GM19193 (cell line): ENCODE measurements around the gene APOL2.

ENCODE experiments used
- POLR2A ChIP-seq: IDR thresholded peaks from 4 replicates; pipeline ENCODE4 v1.6.1; 2011; ENCODE audit not compliant: insufficient read depth, insufficient read length; ENCODE audit errors: extremely low read depth

APOL2 gene

GRCh38 chr22:36206255-36206654 is 33.1 kb downstream of the APOL2 start:
- no peak for TF ChIP-seq POLR2A

- no peak for TF ChIP-seq POLR2A
Measured at GRCh38 chr22:36204632-36205015, 34.7 kb downstream of the APOL2 start.

DNA sequence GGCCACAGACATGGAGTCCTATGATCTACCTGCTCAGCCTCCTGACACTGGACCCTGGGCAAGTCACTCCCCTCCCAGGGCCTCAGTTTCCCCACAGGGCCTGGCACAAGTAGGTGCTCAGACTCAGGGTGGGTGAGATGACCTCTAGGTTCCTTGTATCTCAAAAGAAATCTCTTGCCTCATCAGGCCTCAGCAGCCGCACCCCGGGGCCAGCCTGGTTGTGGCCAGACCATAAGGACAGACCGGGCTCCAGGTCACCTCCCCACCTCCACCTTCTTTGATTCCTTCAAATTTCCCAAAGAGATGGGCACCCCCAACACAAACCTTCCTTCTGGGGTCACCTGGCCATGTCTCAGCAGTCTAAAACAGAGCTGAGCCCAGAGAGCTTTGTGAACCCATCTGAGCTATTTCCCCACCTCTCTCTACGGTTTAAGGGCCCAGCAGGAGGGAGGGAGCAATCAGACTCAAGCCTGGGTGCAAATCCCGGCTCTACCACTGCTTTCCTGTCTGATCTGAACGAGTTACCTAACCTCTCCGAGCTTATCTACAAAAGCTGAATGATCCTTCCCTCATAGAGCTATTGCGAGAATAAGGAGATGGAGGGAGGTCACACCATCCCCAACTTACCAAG is 35.2 kb downstream of the APOL2 start:
- no peak for TF ChIP-seq POLR2A

DNA sequence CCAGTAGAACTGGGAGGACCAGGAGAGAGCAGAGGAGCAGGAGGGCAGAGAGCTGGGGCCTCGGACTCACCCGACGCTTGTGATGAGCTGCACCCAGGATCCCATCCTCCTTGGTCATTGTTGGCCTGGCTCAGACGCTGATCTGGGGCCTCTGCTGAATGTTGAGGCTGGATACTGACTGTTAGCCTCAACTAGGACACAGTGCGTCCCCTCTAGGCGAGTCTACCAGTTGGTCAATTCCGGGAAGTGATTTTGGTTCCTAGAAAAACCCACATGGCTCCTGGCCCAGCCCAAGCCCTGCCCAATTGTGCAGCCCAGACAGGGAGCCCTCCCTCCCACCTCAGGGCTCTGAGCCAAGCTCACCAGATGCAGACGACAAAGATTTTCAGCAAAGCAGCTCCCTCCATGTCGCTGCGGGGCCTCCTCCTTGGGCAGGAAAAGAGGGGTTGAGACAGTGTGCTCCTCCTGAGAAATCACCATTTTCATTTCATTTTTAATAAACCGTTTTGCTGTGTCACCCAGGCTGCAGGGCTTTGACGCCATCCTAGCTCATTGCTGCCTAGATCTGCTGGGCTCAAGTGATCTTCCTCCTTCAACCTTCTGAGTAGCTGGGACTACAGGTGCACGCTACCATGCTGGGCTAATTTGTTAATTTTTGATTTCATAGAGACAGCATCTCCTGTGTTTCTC is 37.6 kb downstream of the APOL2 start, which contains the start of gene APOL4:
APOL4 (minus strand) TSS at position 180 of the 690 bp plus-strand sequence; CDS start at position 105, 75 bp downstream.
- no peak for TF ChIP-seq POLR2A

GRCh38 chr22:36199001-36199551 is 40.3 kb downstream of the APOL2 start:
- TF ChIP-seq POLR2A, result no peak

GRCh38 chr22:36198536-36198935 is 40.8 kb downstream of the APOL2 start:
- no peak for TF ChIP-seq POLR2A

DNA sequence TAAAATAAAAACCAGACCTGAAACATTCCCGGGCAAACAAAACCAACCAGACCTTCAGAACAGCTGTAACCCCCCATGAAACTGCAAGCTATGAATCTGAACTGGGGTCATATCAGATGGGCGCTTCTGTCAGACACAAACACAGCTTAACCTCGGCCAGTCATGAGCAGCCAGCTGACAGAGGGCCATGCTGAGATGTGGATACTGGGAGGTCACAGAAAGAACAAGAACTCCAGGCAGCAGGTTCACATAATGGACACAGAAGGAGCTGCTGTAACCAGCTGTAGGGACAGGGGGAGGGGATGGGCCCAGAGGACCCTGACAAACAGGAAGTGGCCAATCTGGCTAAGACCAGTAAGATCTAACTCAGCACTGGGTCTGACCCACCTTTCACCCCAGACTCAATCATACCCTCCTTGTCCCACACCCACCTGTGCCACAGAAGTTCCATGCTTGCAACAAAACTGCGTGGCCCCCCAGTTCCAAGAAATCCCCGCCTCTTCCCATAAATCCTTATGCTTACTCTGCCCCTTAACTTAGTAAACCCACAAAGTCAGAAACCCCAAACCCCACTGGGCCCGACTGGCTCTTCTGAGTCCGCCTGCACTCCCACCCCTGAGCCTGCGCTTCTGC is 41.7 kb downstream of the APOL2 start:
- no peak for TF ChIP-seq POLR2A

GRCh38 chr22:36197065-36197440 is 42.3 kb downstream of the APOL2 start:
- no peak for TF ChIP-seq POLR2A

- TF ChIP-seq POLR2A, result no peak
Measured at GRCh38 chr22:36196254-36197064, 42.9 kb downstream of the APOL2 start.

GRCh38 chr22:36194971-36195370 is 44.4 kb downstream of the APOL2 start:
- no peak for TF ChIP-seq POLR2A

DNA sequence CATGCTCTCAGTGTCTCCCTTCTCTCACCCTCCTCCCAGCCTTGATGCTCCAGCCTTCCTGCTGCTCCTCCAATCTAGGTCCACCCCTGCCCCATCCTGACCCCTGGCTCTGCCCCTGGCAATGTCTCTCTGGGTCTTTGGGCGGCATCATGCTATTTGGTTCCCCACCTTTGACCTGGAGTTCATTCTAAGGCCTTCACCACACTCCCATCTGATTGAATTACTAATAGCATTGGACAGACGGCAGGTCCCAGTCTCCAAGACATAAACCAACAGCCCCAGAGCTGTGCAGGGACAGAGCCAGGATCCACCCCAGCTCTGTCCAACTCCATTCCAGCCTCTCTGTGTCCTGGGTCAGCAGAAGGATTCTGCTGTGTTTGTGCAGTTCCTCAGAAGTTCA is 44.9 kb downstream of the APOL2 start:
- no peak for TF ChIP-seq POLR2A

DNA sequence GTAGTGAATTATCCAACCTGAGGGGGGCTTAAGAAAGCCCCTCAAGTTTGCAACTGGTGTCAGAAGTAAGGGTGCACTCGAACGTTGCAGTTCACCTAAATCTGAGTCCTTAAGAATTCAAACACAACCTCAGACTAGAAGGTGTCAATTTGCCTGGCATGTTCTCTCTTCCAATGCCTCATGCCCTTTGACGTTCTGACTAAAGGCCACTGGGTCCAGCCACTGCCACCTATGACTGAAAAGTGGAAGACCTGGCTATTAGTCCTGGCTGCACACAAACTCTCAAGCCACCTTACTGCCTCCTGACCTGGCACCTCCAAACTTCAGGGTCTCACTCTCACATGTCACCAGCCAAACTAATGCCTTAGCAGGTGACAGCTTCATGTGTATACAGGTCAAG is 45.8 kb downstream of the APOL2 start:
- no peak for TF ChIP-seq POLR2A

- TF ChIP-seq POLR2A, result no peak
Measured at GRCh38 chr22:36193171-36193570, 46.2 kb downstream of the APOL2 start.

- TF ChIP-seq POLR2A, result no peak
Measured at GRCh38 chr22:36192542-36192941, 46.8 kb downstream of the APOL2 start.
